Measurements from ENCODE around the gene UBQLN1. TPM values are rescaled to one million over a fixed set of nuclear protein-coding genes. Genes with fewer than 3 reads are reported as not detected.

The UBQLN1 gene
- polyA plus RNA-seq, 4 donors, result 97.7 to 118 (median 111) TPM

GRCh38 chr9:83698976-83699585, 8.7 kb downstream of the UBQLN1 start:
- DNase-seq (ENCODE audit: low read depth in 4 of 4, low spot score in 2 of 4), result no peak

GRCh38 chr9:83691492-83691891, 16.3 kb downstream of the UBQLN1 start:
- no peak for DNase-seq (ENCODE audit: low read depth in 4 of 4, low spot score in 2 of 4)

- DNase-seq (ENCODE audit: low read depth in 4 of 4, low spot score in 2 of 4), result no peak
These were observed 18.8 kb downstream of the UBQLN1 start for GRCh38 chr9:83688921-83689320.

- no peak for DNase-seq (ENCODE audit: low read depth in 4 of 4, low spot score in 2 of 4)
These were observed 26.3 kb downstream of the UBQLN1 start for GRCh38 chr9:83681490-83681889.

- DNase-seq (ENCODE audit: low read depth in 4 of 4, low spot score in 2 of 4), result no peak
These were observed 27.5 kb downstream of the UBQLN1 start for GRCh38 chr9:83680233-83680632.

- no peak for DNase-seq (ENCODE audit: low read depth in 4 of 4, low spot score in 2 of 4)
These were observed 30.2 kb downstream of the UBQLN1 start for GRCh38 chr9:83677596-83677995.

- DNase-seq (ENCODE audit: low read depth in 4 of 4, low spot score in 2 of 4), result no peak
These were observed 32.3 kb downstream of the UBQLN1 start for GRCh38 chr9:83675466-83675865.

- no peak for DNase-seq (ENCODE audit: low read depth in 4 of 4, low spot score in 2 of 4)
These were observed 36.3 kb downstream of the UBQLN1 start for GRCh38 chr9:83671451-83671850.

GRCh38 chr9:83670381-83670780, 37.4 kb downstream of the UBQLN1 start:
- no peak for DNase-seq (ENCODE audit: low read depth in 4 of 4, low spot score in 2 of 4)

- DNase-seq (ENCODE audit: low read depth in 4 of 4, low spot score in 2 of 4), result no peak
These were observed 38.7 kb downstream of the UBQLN1 start for GRCh38 chr9:83669067-83669466.

GRCh38 chr9:83665580-83666200, 42.1 kb downstream of the UBQLN1 start:
- DNase-seq (ENCODE audit: low read depth in 4 of 4, low spot score in 2 of 4), result no peak

- DNase-seq (ENCODE audit: low read depth in 4 of 4, low spot score in 2 of 4), result no peak
These were observed 44.8 kb downstream of the UBQLN1 start for GRCh38 chr9:83662933-83663332.

- DNase-seq (ENCODE audit: low read depth in 4 of 4, low spot score in 2 of 4), result no peak
These were observed 50.8 kb downstream of the UBQLN1 start for GRCh38 chr9:83656952-83657351.

GRCh38 chr9:83656032-83656680, 51.6 kb downstream of the UBQLN1 start:
- DNase-seq (ENCODE audit: low read depth in 4 of 4, low spot score in 2 of 4), result no peak

- no peak for DNase-seq (ENCODE audit: low read depth in 4 of 4, low spot score in 2 of 4)
These were observed 52.3 kb downstream of the UBQLN1 start for GRCh38 chr9:83655433-83655832.

- DNase-seq (ENCODE audit: low read depth in 4 of 4, low spot score in 2 of 4), result no peak
These were observed 55.3 kb downstream of the UBQLN1 start for GRCh38 chr9:83652433-83652832.

- DNase-seq (ENCODE audit: low read depth in 4 of 4, low spot score in 2 of 4), result no peak
These were observed 56.2 kb downstream of the UBQLN1 start for GRCh38 chr9:83651558-83651957.

GRCh38 chr9:83649515-83649914, 58.2 kb downstream of the UBQLN1 start:
- DNase-seq (ENCODE audit: low read depth in 4 of 4, low spot score in 2 of 4), result no peak

GRCh38 chr9:83649080-83649479, 58.7 kb downstream of the UBQLN1 start:
- no peak for DNase-seq (ENCODE audit: low read depth in 4 of 4, low spot score in 2 of 4)

GRCh38 chr9:83646500-83647239, 61.1 kb downstream of the UBQLN1 start:
- DNase-seq (ENCODE audit: low read depth in 4 of 4, low spot score in 2 of 4), result no peak

GRCh38 chr9:83642793-83643192, 65.0 kb downstream of the UBQLN1 start:
- DNase-seq (ENCODE audit: low read depth in 4 of 4, low spot score in 2 of 4), result no peak

Measured in left renal cortex interstitium (tissue), 4 donors.